HepG2 (cell line): ENCODE measurements around the gene LAMB2. TPM values are rescaled to one million over a fixed set of nuclear protein-coding genes. Genes with fewer than 3 reads are reported as not detected.

ENCODE experiments used
- ATAC-seq: fragments of 200-7000 bp; cut with Tn5 transposase; 3 replicates; pipeline ENCODE4 v1.9.1; 2020; ENCODE audit warnings: mild to moderate bottlenecking, moderate library complexity
- BruUV-seq: library from RNA; stranded (reverse); fragments of 400-500 nt; replicated peaks from 2 replicates; lab custom pipeline; 2021; lab: Mats Ljungman, UMichigan
- CTCF ChIA-PET: fragments of 300-600 bp; formaldehyde crosslinking; extraction: SDS; loops from one replicate; lab custom pipeline; 2021; ENCODE audit warnings: low total read pairs, inconsistent platforms, low intra/inter-chr PET ratio; lab: Yijun Ruan, JAX
- POLR2A ChIA-PET: fragments of 350-600 bp; sonication (Branson Sonifier 250); formaldehyde crosslinking; loops from one replicate; lab custom pipeline; 2020; ENCODE audit warnings: antibody characterized with exemption, inconsistent platforms; lab: Yijun Ruan, JAX
- DNase-seq: peaks from one replicate; pipeline ENCODE4 v3.0.0-alpha.2; 2015; ENCODE audit warnings: low spot score
- FAIRE-seq: peaks from 3 replicates; lab custom pipeline; 2011; peaks lifted over from hg19 to GRCh38; lab: Jason Lieb, UNC
- H2AFZ ChIP-seq: one replicate; pipeline ENCODE4 v1.6.1; 2011; ENCODE audit warnings: low read length, inconsistent platforms
- H3K27ac ChIP-seq: fragments of 300-600 bp; 3 replicates; pipeline ENCODE4 v1.8.0; 2011; ENCODE audit warnings: mixed run types, mild to moderate bottlenecking, mixed read lengths, low read length, inconsistent platforms; ENCODE audit not compliant: insufficient read depth; ENCODE audit errors: extremely low read length
- H3K27me3 ChIP-seq, 2 experiments: fragments of 200-600 bp in 1 of 2; 2 replicates in 1 of 2; 3 replicates in 1 of 2; pipeline versions ENCODE4 v1.6.0 to v1.8.0; 2011; ENCODE audit warnings: low read length in 2 of 2, mild to moderate bottlenecking in 2 of 2, moderate library complexity in 2 of 2, inconsistent platforms in 1 of 2; ENCODE audit not compliant: insufficient read depth in 2 of 2, control insufficient read depth in 1 of 2
- H3K36me3 ChIP-seq, 2 experiments: fragments of 200-600 bp in 1 of 2; replicated peaks in 1 of 2; 2 replicates in 1 of 2; 3 replicates in 1 of 2; pipeline versions ENCODE4 v1.5.1 to v1.8.0; 2011; ENCODE audit warnings: low read length in 2 of 2, inconsistent platforms in 1 of 2; ENCODE audit not compliant: insufficient read depth in 2 of 2, control insufficient read depth in 1 of 2
- H3K4me1 ChIP-seq: 2 replicates; pipeline ENCODE4 v1.5.1; 2012; ENCODE audit warnings: low read length, inconsistent platforms; ENCODE audit not compliant: insufficient read depth
- H3K4me2 ChIP-seq: 2 replicates; pipeline ENCODE4 v1.6.0; 2011; ENCODE audit warnings: low read depth, low read length, inconsistent platforms
- H3K4me3 ChIP-seq, 3 experiments: fragments of 200-600 bp in 1 of 3; sonication (generic), shearing (Covaris generic) in 1 of 3; replicated peaks in 1 of 3; 2 replicates each; pipeline ENCODE4 v1.5.1; 2011 to 2016; ENCODE audit warnings: low read length in 3 of 3, inconsistent platforms in 2 of 3, low read depth in 2 of 3, mild to moderate bottlenecking in 2 of 3, control low read depth in 1 of 3, mixed read lengths in 1 of 3; ENCODE audit not compliant: insufficient read depth in 1 of 3
- H3K79me2 ChIP-seq: one replicate; pipeline ENCODE4 v1.6.1; 2011; ENCODE audit warnings: low read length, inconsistent platforms; ENCODE audit not compliant: insufficient read depth
- H3K9ac ChIP-seq: 2 replicates; pipeline ENCODE4 v1.6.0; 2011; ENCODE audit warnings: mild to moderate bottlenecking, low read depth, low read length, inconsistent platforms; ENCODE audit not compliant: insufficient read depth
- H3K9me3 ChIP-seq: 2 replicates; pipeline ENCODE4 v1.5.1; 2012; ENCODE audit warnings: mild to moderate bottlenecking, low read length
- H4K20me1 ChIP-seq: 2 replicates; pipeline ENCODE4 v1.6.0; 2011; ENCODE audit warnings: inconsistent platforms, mild to moderate bottlenecking, low read length, moderate library complexity; ENCODE audit not compliant: insufficient read depth
- CCDC6 ChIP-seq: sonication (generic); formaldehyde crosslinking; IDR thresholded peaks from 2 replicates; pipeline ENCODE4 v1.8.1; 2022; ENCODE audit warnings: mild to moderate bottlenecking, missing genetic modification reagents, moderate library complexity
- DBP ChIP-seq: sonication (generic); formaldehyde crosslinking; IDR thresholded peaks from 2 replicates; pipeline ENCODE4 v1.4.0; 2020; ENCODE audit warnings: missing genetic modification reagents; ENCODE audit errors: not compliant biosample characterization
- ELF3 ChIP-seq: IDR thresholded peaks from 2 replicates; pipeline ENCODE4 v1.6.1; 2016; ENCODE audit warnings: missing genetic modification reagents, missing compliant biosample characterization
- FOXA3 ChIP-seq: IDR thresholded peaks from 2 replicates; pipeline ENCODE4 v1.6.1; 2016; ENCODE audit warnings: missing genetic modification reagents, missing compliant biosample characterization
- GPBP1L1 ChIP-seq: sonication (generic); formaldehyde crosslinking; IDR thresholded peaks from 2 replicates; pipeline ENCODE4 v1.5.0; 2020; ENCODE audit warnings: mild to moderate bottlenecking, missing genetic modification reagents
- GTF2F1 ChIP-seq: fragments of 150-350 bp; IDR thresholded peaks from 2 replicates; pipeline ENCODE4 v1.6.1; 2014; ENCODE audit warnings: low read length
- JARID2 ChIP-seq: sonication (generic); formaldehyde crosslinking; IDR thresholded peaks from 2 replicates; pipeline ENCODE4 v1.8.1; 2023; ENCODE audit warnings: missing genetic modification reagents, inconsistent platforms; ENCODE audit not compliant: insufficient replicate concordance
- JUNB ChIP-seq: sonication (generic); formaldehyde crosslinking; IDR thresholded peaks from 2 replicates; pipeline ENCODE4 v1.8.0; 2022; ENCODE audit warnings: missing genetic modification reagents, mild to moderate bottlenecking, borderline replicate concordance
- PRDM10 ChIP-seq: sonication (generic); formaldehyde crosslinking; IDR thresholded peaks from 2 replicates; pipeline ENCODE4 v1.4.0; 2020; ENCODE audit warnings: low read depth, missing genetic modification reagents
- PTBP1 ChIP-seq: fragments of 200-400 bp; formaldehyde crosslinking; IDR thresholded peaks from 2 replicates; pipeline ENCODE4 v1.6.1; 2018; ENCODE audit warnings: low read length, low read depth; ENCODE audit not compliant: poor library complexity, severe bottlenecking
- REL ChIP-seq: sonication (generic); formaldehyde crosslinking; conservative IDR thresholded peaks from 2 replicates; pipeline ENCODE4 v1.8.0; 2022; ENCODE audit warnings: mild to moderate bottlenecking, missing genetic modification reagents, moderate library complexity
- TMF1 ChIP-seq: sonication (generic); formaldehyde crosslinking; IDR thresholded peaks from 2 replicates; pipeline ENCODE4 v1.8.1; 2022; ENCODE audit warnings: low read depth, missing genetic modification reagents
- YEATS4 ChIP-seq: sonication (generic); formaldehyde crosslinking; IDR thresholded peaks from 2 replicates; pipeline ENCODE4 v1.4.0; 2020; ENCODE audit warnings: missing genetic modification reagents, borderline replicate concordance
- ZMYM4 ChIP-seq: sonication (generic); formaldehyde crosslinking; IDR thresholded peaks from 2 replicates; pipeline ENCODE4 v1.8.1; 2023; ENCODE audit warnings: mild to moderate bottlenecking, missing genetic modification reagents
- ZNF143 ChIP-seq: sonication (generic); formaldehyde crosslinking; IDR thresholded peaks from 2 replicates; pipeline ENCODE4 v1.4.0; 2020; ENCODE audit warnings: missing genetic modification reagents
- ZNF883 ChIP-seq: sonication (generic); formaldehyde crosslinking; IDR thresholded peaks from 2 replicates; pipeline ENCODE4 v1.5.1; 2020; ENCODE audit warnings: mild to moderate bottlenecking, missing genetic modification reagents; ENCODE audit errors: not compliant biosample characterization
- WGBS: methylation state at CpG from one replicate; pipeline ENCODE4 v1.1.6; 2017; ENCODE audit warnings: low lambda C conversion rate; 5-methylcytosine and 5-hydroxymethylcytosine counted together
- in situ Hi-C: cut with HindIII; loops from 2 replicates; pipeline ENCODE4 v1.10.0; 2017; ENCODE audit warnings: low pct_unique_long_range_greater_than_20kb; ENCODE audit not compliant: extremely low pct_ligation_motif_present
- intact Hi-C: fragments of 100-400 bp; cut with micrococcal nuclease; formaldehyde crosslinking; loops from one replicate; pipeline ENCODE4 v1.10.0; 2022; ENCODE audit not compliant: unreplicated experiment
- polyA plus RNA-seq, 8 experiments: library from polyadenylated mRNA; depleted of rRNA in 3 of 8; stranded (reverse) in 7 of 8; unstranded in 1 of 8; fragments of >200 nt; fragmentation: Illumina TruSeq in 4 of 8; extraction: Trizol in 4 of 8; gene quantifications; 2 replicates each; pipeline versions ENCODE4 v1.2.1 to v1.2.3, GENCODE V29; 2011 to 2016; ENCODE audit warnings: low read depth in 4 of 8, missing spikeins in 1 of 8, mixed read lengths in 1 of 8; ENCODE audit not compliant: insufficient read depth in 1 of 8
- total RNA-seq, 5 experiments: library from RNA; depleted of rRNA; stranded (reverse); fragments of >200 nt; fragmentation: Illumina TruSeq; extraction: Trizol; gene quantifications; 2 replicates each; pipeline ENCODE4 v1.2.3, GENCODE V29; 2016; ENCODE audit warnings: low read depth in 1 of 5

The LAMB2 gene
- total and polyA plus RNA-seq, 2 of the 13 experiments (the other 11 are each of a cell fraction or from before 2014, with no cell fraction given): 208 to 443 TPM

GRCh38 chr3:49163609-49164008, 30.8 kb upstream of the LAMB2 start:
- no peak for ATAC-seq
- no peak for DNase-seq
- intact Hi-C loops: no loop called here
- FAIRE-seq: no peak
- in situ Hi-C loops: loop anchor here (25.0 kb wide), 1 partner anchor 274 kb away; the partner anchor contains the start of gene NICN1
- Histone ChIP-seq H3K27ac (no peak overlapping the region), H3K4me2 (no peak overlapping the region), H2AFZ (no peak overlapping the region), H4K20me1 (no peaks in the 10 kb centered on the region), H3K36me3 (peaks cover 5 to 20% of the 10 kb centered on the region in 2 experiments; a peak in 4 of 5 replicates)
- 92% methylated on average over 7 of the region's 8 CpGs for WGBS
- CTCF ChIA-PET: no interaction called here
- TF ChIP-seq TMF1 (CRISPR knock-in tag) (0 out of 2 replicates have a peak, but pooled peaks have one; percentile 42), YEATS4 (CRISPR knock-in tag) (no peak), GTF2F1 (no peak), ZNF143 (CRISPR knock-in tag) (no peak), DBP (CRISPR knock-in tag) (no peak), JUNB (peak; percentile 23; the same call in 1 of the 2 replicates), FOXA3 (CRISPR knock-in tag) (no peak), PRDM10 (CRISPR knock-in tag) (no peak), REL (CRISPR knock-in tag) (no peak), PTBP1 (no peak), GPBP1L1 (CRISPR knock-in tag) (no peak), ZNF883 (CRISPR knock-in tag) (no peak), ELF3 (CRISPR knock-in tag) (no peak), CCDC6 (CRISPR knock-in tag) (no peak), ZMYM4 (CRISPR knock-in tag) (no peak), JARID2 (no peak)
- TF ChIP-seq, all 625 proteins: peak for 2
- Histone ChIP-seq H3K9me3 (no peaks in the 10 kb centered on the region), H3K4me3 (no peak overlapping the region), H3K4me1 (peaks cover 36% of the 10 kb centered on the region), H3K27me3 (no peaks in the 10 kb centered on the region; a peak in 1 of 5 replicates), H3K79me2 (peaks cover 16% of the 10 kb centered on the region), H3K9ac (no peak overlapping the region)
- BruUV-seq: no TSS peak
- POLR2A ChIA-PET: interaction anchor here (0.6 to 2.0 kb wide), 4 partner anchors 30 to 894 kb away, joined by 3 to 7 read pairs (median 4); partner anchors contain the start of gene USP4
